ENCODE measurements around the gene LAMTOR5. TPM values are rescaled to one million over a fixed set of nuclear protein-coding genes. Genes with fewer than 3 reads are reported as not detected.
"Not testable (repeated sequence)": the region's sequence is repeated elsewhere in the genome, so short reads cannot be mapped to it uniquely, and the experiment has no call there.

LAMTOR5 gene
- total and polyA plus RNA-seq, 2 of the 4 experiments (the other 2 are of a cell fraction), result 159 to 369 TPM

- Histone ChIP-seq H3K36me3 (ENCODE audit: control insufficient read depth, insufficient read depth, low read length) (no peaks in the 10 kb centered on the region), H3K9ac (ENCODE audit: low read depth, low read length) (no peak overlapping the region)
- POLR2A ChIA-PET (ENCODE audit: unreplicated experiment), result no interaction called here
Observed at GRCh38 chr1:110440877-110441276, 33.4 kb upstream of the LAMTOR5 start.

GRCh38 chr1:110439873-110440272 is 32.4 kb upstream of the LAMTOR5 start:
- H4K91ac ChIP-seq (ENCODE audit: insufficient read depth, low read depth, low read length); H2AK5ac ChIP-seq (ENCODE audit: low read depth, low read length); H4K5ac ChIP-seq (ENCODE audit: low read depth, low read length); H3K4me3 ChIP-seq (ENCODE audit: insufficient read depth, low read depth, low read length); H2BK15ac ChIP-seq (ENCODE audit: low read depth, low read length); H4K20me1 ChIP-seq (ENCODE audit: insufficient read depth, low read length); H4K8ac ChIP-seq (ENCODE audit: low read depth in 2 of 2, low read length in 2 of 2); H2BK120ac ChIP-seq (ENCODE audit: low read depth, low read length); H3K14ac ChIP-seq (replicated peaks; ENCODE audit: low read depth, low read length); H3K36me3 ChIP-seq (ENCODE audit: control insufficient read depth, insufficient read depth, low read length); H3K9ac ChIP-seq (ENCODE audit: low read depth, low read length); H3K4me1 ChIP-seq (ENCODE audit: control insufficient read depth, insufficient read depth, low read length); intact Hi-C loops (cut with micrococcal nuclease); dilution Hi-C loops (cut with HindIII; ENCODE audit: low sequenced_read_pairs, unreplicated experiment); in situ Hi-C loops (cut with MboI; ENCODE audit: low sequenced_read_pairs); H2BK20ac ChIP-seq (ENCODE audit: low read depth, low read length); ATAC-seq (ENCODE audit: low read depth); POLR2A ChIA-PET (ENCODE audit: unreplicated experiment); H3K9me1 ChIP-seq (ENCODE audit: insufficient read depth, low read length); H3K27ac ChIP-seq (ENCODE audit: insufficient read depth, low read length); H3K56ac ChIP-seq (ENCODE audit: extremely low read depth, insufficient read depth, low read length); H3K18ac ChIP-seq (ENCODE audit: low read depth, low read length); CTCF ChIA-PET; H2BK5ac ChIP-seq (ENCODE audit: low read depth, low read length, poor library complexity, severe bottlenecking); H3K4me2 ChIP-seq (ENCODE audit: low read depth, low read length); H2AK9ac ChIP-seq (replicated peaks; ENCODE audit: low read depth, low read length, poor library complexity); H3K23ac ChIP-seq (ENCODE audit: low read depth, low read length); BruUV-seq (replicated peaks); H3K79me1 ChIP-seq (ENCODE audit: low read depth in 1 of 2, low read length in 2 of 2); H3K9me3 ChIP-seq (ENCODE audit: control insufficient read depth, insufficient read depth, low read length); H2AFZ ChIP-seq (replicated peaks; ENCODE audit: low read length, poor library complexity); H3K4ac ChIP-seq (ENCODE audit: low read depth, low read length); DNase-seq: not testable (repeated sequence)
- H3K27me3 ChIP-seq (ENCODE audit: control insufficient read depth, insufficient read depth, low read length), result peaks cover 39% of the 10 kb centered on the region
- no CpG with 5 or more reads among the region's 3 CpGs for WGBS, 2 experiments (ENCODE audit: extremely low coverage in 2 of 2, insufficient read length in 1 of 2)

More at GRCh38 chr1:110440877-110441276, 33.4 kb upstream of the LAMTOR5 start:
- TF ChIP-seq CEBPB (IDR thresholded peaks at IDR 0.05; ENCODE audit: low read depth, low read length), result peak; percentile 86
- TF ChIP-seq MAZ (IDR thresholded peaks at IDR 0.05; ENCODE audit: borderline replicate concordance, low read depth, low read length), result peak; percentile 41; the same call in 1 of the 2 replicates
- TF ChIP-seq RFX5 (IDR thresholded peaks at IDR 0.05; ENCODE audit: low read depth, low read length), result no peak
- Histone ChIP-seq H3K27me3 (ENCODE audit: control insufficient read depth, insufficient read depth, low read length) (peaks cover 38% of the 10 kb centered on the region), H3K4me1 (ENCODE audit: control insufficient read depth, insufficient read depth, low read length) (peaks cover 4% of the 10 kb centered on the region; the same call in 1 of the 2 replicates), H3K56ac (ENCODE audit: extremely low read depth, insufficient read depth, low read length) (no peak overlapping the region), H4K91ac (ENCODE audit: insufficient read depth, low read depth, low read length) (peak overlapping the region; percentile 38; the same call in 1 of the 2 replicates), H3K9me3 (ENCODE audit: control insufficient read depth, insufficient read depth, low read length) (no peaks in the 10 kb centered on the region), H2AK9ac (replicated peaks; ENCODE audit: low read depth, low read length, poor library complexity) (no peak overlapping the region), H3K9me1 (ENCODE audit: insufficient read depth, low read length) (no peaks in the 10 kb centered on the region), H3K4ac (ENCODE audit: low read depth, low read length) (no peak overlapping the region), H2AK5ac (ENCODE audit: low read depth, low read length) (no peak overlapping the region), H2BK15ac (ENCODE audit: low read depth, low read length) (no peak overlapping the region), H3K79me1 (ENCODE audit: low read depth in 1 of 2, low read length in 2 of 2) (no peaks in the 10 kb centered on the region), H2AFZ (replicated peaks; ENCODE audit: low read length, poor library complexity) (no peak overlapping the region), H4K5ac (ENCODE audit: low read depth, low read length) (no peak overlapping the region), H3K27ac (ENCODE audit: insufficient read depth, low read length) (no peak overlapping the region), H3K4me2 (ENCODE audit: low read depth, low read length) (no peak overlapping the region), H3K23ac (ENCODE audit: low read depth, low read length) (no peak overlapping the region), H3K18ac (ENCODE audit: low read depth, low read length) (no peak overlapping the region), H2BK5ac (ENCODE audit: low read depth, low read length, poor library complexity, severe bottlenecking) (no peak overlapping the region), H4K20me1 (ENCODE audit: insufficient read depth, low read length) (no peaks in the 10 kb centered on the region), H4K8ac (ENCODE audit: low read depth in 2 of 2, low read length in 2 of 2) (no peak overlapping the region), H2BK20ac (ENCODE audit: low read depth, low read length) (no peak overlapping the region), H3K4me3 (ENCODE audit: insufficient read depth, low read depth, low read length) (no peak overlapping the region), H3K14ac (replicated peaks; ENCODE audit: low read depth, low read length) (no peak overlapping the region), H2BK120ac (ENCODE audit: low read depth, low read length) (no peak overlapping the region)
- ATAC-seq (ENCODE audit: low read depth) (peak; percentile 80), DNase-seq (peak; percentile 54)
- BruUV-seq (replicated peaks), result no TSS peak
- 60% methylated on average over 1 of the region's 3 CpGs; no CpG with 5 or more reads in 1 of the 2 experiments for WGBS, 2 experiments (ENCODE audit: extremely low coverage in 2 of 2, insufficient read length in 1 of 2)
- CTCF ChIA-PET, result no interaction called here
- intact Hi-C loops (cut with micrococcal nuclease) (no loop called here), dilution Hi-C loops (cut with HindIII; ENCODE audit: low sequenced_read_pairs, unreplicated experiment) (no loop called here), in situ Hi-C loops (cut with MboI; ENCODE audit: low sequenced_read_pairs) (no loop called here)
